Dendritic cell treated with granulocyte-macrophage colony-stimulating factor and Interleukin-4, amounts not matched to agents 40 ng/mL and 50 ng/mL, for 4 days (primary cell): ENCODE data around the gene TAOK3.
A peak's percentile ranks its signal among the peaks of the same experiment; 100 is the strongest.

Experiments
- H3K27ac Mint-ChIP-seq: one replicate; pipeline ENCODE4 v1.8.0; 2022; ENCODE audit warnings: mild to moderate bottlenecking, mixed read lengths
- H3K27me3 Mint-ChIP-seq: one replicate; pipeline ENCODE4 v1.8.0; 2022; ENCODE audit warnings: mild to moderate bottlenecking, mixed read lengths
- H3K36me3 Mint-ChIP-seq: one replicate; pipeline ENCODE4 v1.8.0; 2022; ENCODE audit warnings: low read depth, mixed read lengths
- H3K4me1 Mint-ChIP-seq: one replicate; pipeline ENCODE4 v1.8.0; 2022; ENCODE audit warnings: low read depth, mixed read lengths
- H3K4me3 Mint-ChIP-seq: one replicate; pipeline ENCODE4 v1.8.0; 2022; ENCODE audit warnings: mild to moderate bottlenecking, moderate library complexity, mixed read lengths
- H3K9me3 Mint-ChIP-seq: one replicate; pipeline ENCODE4 v1.8.0; 2022; ENCODE audit warnings: mixed read lengths
- intact Hi-C: fragments of 100-400 bp; cut with micrococcal nuclease; formaldehyde crosslinking; loops from one replicate; pipeline ENCODE4 v1.15.0; 2022

Gene TAOK3

GRCh38 chr12:118103601-118104382 is 268.9 kb downstream of the TAOK3 start, which contains the start of gene VSIG10:
TSS of gene VSIG10 (minus strand) at chr12:118104011. CDS start at chr12:118103671, 340 bp downstream.
- H3K36me3 Mint-ChIP-seq, result peaks cover 7% of the 10 kb centered on the region
- peaks cover 8% of the 10 kb centered on the region for H3K27me3 Mint-ChIP-seq
- intact Hi-C loops, result loop anchor here (5.0 kb wide), 1 partner anchor 41 kb away; the partner anchor contains the start of gene WSB2
- peaks cover 20% of the 10 kb centered on the region for H3K4me1 Mint-ChIP-seq
- peak within 1 kb of the TSS; percentile 89 for H3K4me3 Mint-ChIP-seq
- no peaks in the 10 kb centered on the region for H3K9me3 Mint-ChIP-seq
- H3K27ac Mint-ChIP-seq, result peak within 1 kb of the TSS; percentile 72

- intact Hi-C loops, result loop anchor here (5.0 kb wide), 1 partner anchor 41 kb away; the partner anchor contains the start of gene WSB2
- H3K27ac Mint-ChIP-seq, result peak overlapping the region; percentile 72
- H3K4me1 Mint-ChIP-seq, result peaks cover 23% of the 10 kb centered on the region
- H3K4me3 Mint-ChIP-seq, result peak overlapping the region; percentile 89
- peaks cover 8% of the 10 kb centered on the region for H3K27me3 Mint-ChIP-seq
- peaks cover 7% of the 10 kb centered on the region for H3K36me3 Mint-ChIP-seq
- no peaks in the 10 kb centered on the region for H3K9me3 Mint-ChIP-seq
Observed at GRCh38 chr12:118103201-118103600, 269.5 kb downstream of the TAOK3 start.

- Mint-ChIP-seq H3K9me3 (no peaks in the 10 kb centered on the region), H3K27me3 (peaks cover 8% of the 10 kb centered on the region), H3K4me3 (peak overlapping the region; percentile 89), H3K36me3 (peaks cover 7% of the 10 kb centered on the region), H3K4me1 (peaks cover 25% of the 10 kb centered on the region), H3K27ac (peak overlapping the region; percentile 72)
- intact Hi-C loops, result loop anchor here (5.0 kb wide), 1 partner anchor 40 kb away; the partner anchor contains the start of gene WSB2
Observed at GRCh38 chr12:118102609-118103008, 270.1 kb downstream of the TAOK3 start.

- peaks cover 8% of the 10 kb centered on the region for H3K27me3 Mint-ChIP-seq
- H3K9me3 Mint-ChIP-seq, result no peaks in the 10 kb centered on the region
- intact Hi-C loops, result loop anchor here (5.0 kb wide), 1 partner anchor 40 kb away; the partner anchor contains the start of gene WSB2
- H3K36me3 Mint-ChIP-seq, result peaks cover 7% of the 10 kb centered on the region
- no peak overlapping the region for H3K4me3 Mint-ChIP-seq
- H3K4me1 Mint-ChIP-seq, result peaks cover 25% of the 10 kb centered on the region
- no peak overlapping the region for H3K27ac Mint-ChIP-seq
Observed at GRCh38 chr12:118102070-118102469, 270.6 kb downstream of the TAOK3 start.

GRCh38 chr12:118101051-118101450 is 271.7 kb downstream of the TAOK3 start:
- peaks cover 25% of the 10 kb centered on the region for H3K4me1 Mint-ChIP-seq
- H3K27me3 Mint-ChIP-seq, result peaks cover 8% of the 10 kb centered on the region
- no peaks in the 10 kb centered on the region for H3K9me3 Mint-ChIP-seq
- intact Hi-C loops, result loop anchor here (5.0 kb wide), 1 partner anchor 39 kb away; the partner anchor contains the start of gene WSB2
- peaks cover 7% of the 10 kb centered on the region for H3K36me3 Mint-ChIP-seq
- H3K27ac Mint-ChIP-seq, result no peak overlapping the region
- H3K4me3 Mint-ChIP-seq, result no peak overlapping the region
